ENCODE measurements around the gene CDH12. TPM values are rescaled to one million over a fixed set of nuclear protein-coding genes. Genes with fewer than 3 reads are reported as not detected.

Gene CDH12
- total and polyA plus RNA-seq, 2 donors (not counting 3 experiments of a cell fraction or from before 2014, with no cell fraction given) = 0.03 TPM; not detected in 1

GRCh38 chr5:22496666-22497065, 356.5 kb downstream of the CDH12 start:
- no peak for TF ChIP-seq FOS (IDR thresholded peaks at IDR 0.05; ENCODE audit: borderline replicate concordance, insufficient read depth, low read length)
- no peak for TF ChIP-seq EZH2 (IDR thresholded peaks at IDR 0.05; ENCODE audit: borderline replicate concordance, low read depth, low read length, severe bottlenecking)
- no peak for TF ChIP-seq MAX (IDR thresholded peaks at IDR 0.05; ENCODE audit: insufficient read depth, insufficient read length)
- no peak for TF ChIP-seq GATA2 (IDR thresholded peaks at IDR 0.05; ENCODE audit: insufficient read depth, insufficient read length, low read depth, low read length)
- TF ChIP-seq POLR2A (IDR thresholded peaks at IDR 0.05; ENCODE audit: low read depth, low read length) = no peak
- no peak for TF ChIP-seq MYC (IDR thresholded peaks at IDR 0.05; ENCODE audit: low read depth, low read length)
- TF ChIP-seq CTCF (IDR thresholded peaks at IDR 0.05; ENCODE audit: extremely low read depth in 1 of 2, insufficient read depth in 1 of 2, low read depth in 1 of 2, low read length in 2 of 2) = no peak
- TF ChIP-seq JUN (IDR thresholded peaks at IDR 0.05; ENCODE audit: borderline replicate concordance, insufficient read depth, insufficient read length, low read depth) = no peak
- TF ChIP-seq POLR2AphosphoS5 (IDR thresholded peaks at IDR 0.05; ENCODE audit: insufficient read depth, low read depth, low read length) = no peak
- BruUV-seq (replicated peaks) = no TSS peak

More at GRCh38 chr5:22496666-22497065, 356.5 kb downstream of the CDH12 start:
- Histone ChIP-seq H3K4me1 (ENCODE audit: control insufficient read depth, extremely low read depth, insufficient read depth, low read length) (no peaks in the 10 kb centered on the region), H3K9me1 (replicated peaks; ENCODE audit: control insufficient read depth, extremely low read depth, insufficient read depth, low read length) (no peaks in the 10 kb centered on the region), H3K9me3 (replicated peaks; ENCODE audit: control insufficient read depth, insufficient read depth, low read length) (no peaks in the 10 kb centered on the region), H3K27me3 (ENCODE audit: control insufficient read depth in 2 of 2, insufficient read depth in 2 of 2, low read length in 2 of 2) (no peaks in the 10 kb centered on the region), H4K20me1 (replicated peaks; ENCODE audit: control insufficient read depth, extremely low read depth, insufficient read depth, low read length) (no peaks in the 10 kb centered on the region), H3K36me3 (ENCODE audit: control insufficient read depth in 2 of 2, extremely low read depth in 1 of 2, insufficient read depth in 2 of 2, low read length in 2 of 2) (no peaks in the 10 kb centered on the region), H3K4me3 (replicated peaks in 1 of 3; ENCODE audit: insufficient read depth in 1 of 3, low read depth in 1 of 3, low read length in 3 of 3) (no peak overlapping the region), H2AFZ (ENCODE audit: low read depth, low read length) (no peak overlapping the region), H3K79me2 (ENCODE audit: control insufficient read depth, insufficient read depth, low read length) (no peaks in the 10 kb centered on the region), H3K4me2 (ENCODE audit: insufficient read depth, low read length) (no peak overlapping the region), H3K27ac (ENCODE audit: insufficient read depth, low read depth, low read length) (no peak overlapping the region), H3K9ac (replicated peaks; ENCODE audit: extremely low read depth, insufficient read depth, low read length) (no peak overlapping the region)
- ChIA-PET POLR2A (no interaction called here), CTCF (no interaction called here)
- FAIRE-seq (no peak), DNase-seq (ENCODE audit: low read depth, low spot score) (no peak)
- dilution Hi-C loops (cut with MboI; ENCODE audit: extremely low pct_ligation_motif_present, low sequenced_read_pairs) (no loop called here), intact Hi-C loops (cut with micrococcal nuclease) (no loop called here)

All from endothelial cell of umbilical vein (primary cell).